Upper lobe of left lung (tissue), 6 donors: ENCODE measurements around the gene NEK11. TPM values are rescaled to one million over a fixed set of nuclear protein-coding genes. Genes with fewer than 3 reads are reported as not detected.

Experiments used
- ATAC-seq, 2 donors: fragments of 200-7000 bp; cut with Tn5 transposase; one replicate each; pipeline ENCODE4 v1.9.1; 2022; ENCODE audit warnings: mild to moderate bottlenecking in 2 of 2, moderate library complexity in 2 of 2; ENCODE audit not compliant: low FRiP score in 2 of 2
- DNase-seq, 2 donors: peaks; one replicate each; pipeline ENCODE4 v3.0.0-alpha.2; 2019 to 2020
- H3K27ac ChIP-seq, 4 donors: fragments of 200-600 bp; sonication (generic); one replicate each; pipeline ENCODE4 v1.5.1; 2016 to 2019
- H3K27me3 ChIP-seq, 4 donors: fragments of 200-600 bp; sonication (generic); one replicate each; pipeline ENCODE4 v1.5.1; 2017 to 2019
- H3K36me3 ChIP-seq, 4 donors: fragments of 200-600 bp; sonication (generic); one replicate each; pipeline ENCODE4 v1.5.1; 2016 to 2019
- H3K4me1 ChIP-seq, 4 donors: fragments of 200-600 bp; sonication (generic); one replicate each; pipeline ENCODE4 v1.5.1; 2018 to 2019
- H3K4me3 ChIP-seq, 4 donors: fragments of 200-600 bp; sonication (generic); one replicate each; pipeline ENCODE4 v1.5.1; 2017 to 2019; ENCODE audit warnings: mild to moderate bottlenecking in 2 of 4, moderate library complexity in 1 of 4
- H3K9me3 ChIP-seq, 4 donors: fragments of 200-600 bp; sonication (generic); one replicate each; pipeline ENCODE4 v1.5.1; 2018 to 2019
- CTCF ChIP-seq, 6 experiments: fragments of 450-650 bp in 4 of 6; fragments of 200-600 bp in 2 of 6; sonication (generic) in 2 of 6; IDR thresholded peaks; one replicate each; pipeline ENCODE4 v1.5.1; 2016 to 2019; ENCODE audit warnings: antibody characterized with exemption in 6 of 6
- EP300 ChIP-seq, 4 donors: sonication (generic); formaldehyde crosslinking; IDR thresholded peaks; one replicate each; pipeline ENCODE4 v1.5.1; 2017; ENCODE audit warnings: antibody characterized with exemption in 4 of 4, control low read depth in 2 of 4
- POLR2A ChIP-seq, 4 donors: fragments of 450-650 bp; IDR thresholded peaks; one replicate each; pipeline ENCODE4 v1.5.1; 2016 to 2017; ENCODE audit warnings: antibody characterized with exemption in 4 of 4, mild to moderate bottlenecking in 2 of 4
- POLR2AphosphoS5 ChIP-seq, 2 donors: sonication (generic); formaldehyde crosslinking; IDR thresholded peaks; one replicate each; pipeline ENCODE4 v1.5.1; 2017; ENCODE audit warnings: antibody characterized with exemption in 2 of 2
- WGBS, 2 donors: methylation state at CpG; one replicate each; pipeline ENCODE4 v1.1.5; 2017 to 2018; 5-methylcytosine and 5-hydroxymethylcytosine counted together
- total RNA-seq, 6 donors: library from RNA; depleted of rRNA in 4 of 6; stranded (reverse); fragments of >200 nt in 4 of 6; gene quantifications; one replicate each; pipeline versions ENCODE4 v1.1.0 to v1.2.1, GENCODE V29; 2016 to 2021
- donor health status: DM: no; HTN: no; CAD: no; lungs with moderate emphysema.
- donor health status: DM: no; HTN: yes; CAD: no; lungs with severe emphysema.

Gene NEK11
- total RNA-seq, 6 donors from 2014 or later, result 2.4 to 40.4 (median 14.6) TPM

GRCh38 chr3:131261104-131261503 is 234.4 kb downstream of the NEK11 start:
- WGBS, 2 donors, result 80 to 88% methylated on average over 1 of the region's 1 CpG
- Histone ChIP-seq H3K4me1 (no peaks in the 10 kb centered on the region), H3K27me3 (no peaks in the 10 kb centered on the region), H3K4me3 (no peak overlapping the region), H3K36me3 (no peaks in the 10 kb centered on the region), H3K9me3 (peaks cover 0 to 2% (median 0%) of the 10 kb centered on the region in 4 donors), H3K27ac (no peak overlapping the region)
- no peak for DNase-seq
- no peak for ATAC-seq
- TF ChIP-seq CTCF (IDR thresholded peaks at IDR 0.05), result no peak

- Histone ChIP-seq H3K36me3 (no peaks in the 10 kb centered on the region), H3K9me3 (no peaks in the 10 kb centered on the region), H3K4me1 (no peaks in the 10 kb centered on the region), H3K4me3 (no peak overlapping the region), H3K27me3 (no peaks in the 10 kb centered on the region), H3K27ac (no peak overlapping the region)
- TF ChIP-seq POLR2AphosphoS5 (IDR thresholded peaks at IDR 0.05), result no peak
- no peak for TF ChIP-seq EP300 (IDR thresholded peaks at IDR 0.05)
- no peak for TF ChIP-seq CTCF (IDR thresholded peaks at IDR 0.05)
- TF ChIP-seq POLR2A (IDR thresholded peaks at IDR 0.05), result no peak
- no peak for DNase-seq
- WGBS, 2 donors, result 46 to 50% methylated on average over 1 of the region's 1 CpG
- ATAC-seq, result no peak
These were observed 248.9 kb downstream of the NEK11 start for GRCh38 chr3:131275556-131275955.

- no peaks in the 10 kb centered on the region for H3K9me3 ChIP-seq
- no peak for DNase-seq
- 92 to 93% methylated on average over 2 of the region's 2 CpGs for WGBS, 2 donors
- ATAC-seq, result no peak
- H3K4me3 ChIP-seq, result no peak overlapping the region
- no peaks in the 10 kb centered on the region for H3K36me3 ChIP-seq
- TF ChIP-seq POLR2A (IDR thresholded peaks at IDR 0.05) (no peak), EP300 (IDR thresholded peaks at IDR 0.05) (no peak), CTCF (IDR thresholded peaks at IDR 0.05) (no peak), POLR2AphosphoS5 (IDR thresholded peaks at IDR 0.05) (no peak)
- no peaks in the 10 kb centered on the region for H3K4me1 ChIP-seq
- H3K27me3 ChIP-seq, result no peaks in the 10 kb centered on the region
- H3K27ac ChIP-seq, result no peak overlapping the region
These were observed 251.3 kb downstream of the NEK11 start for GRCh38 chr3:131277836-131278497.

- WGBS, 2 donors, result 97% methylated on average over 2 of the region's 2 CpGs; no CpG with 5 or more reads in 1 of the 2 donors
- no peak for DNase-seq
- H3K36me3 ChIP-seq, result no peaks in the 10 kb centered on the region
- no peaks in the 10 kb centered on the region for H3K9me3 ChIP-seq
- ATAC-seq, result no peak
- no peaks in the 10 kb centered on the region for H3K4me1 ChIP-seq
- no peak overlapping the region for H3K27ac ChIP-seq
- TF ChIP-seq POLR2AphosphoS5 (IDR thresholded peaks at IDR 0.05) (no peak), POLR2A (IDR thresholded peaks at IDR 0.05) (no peak), EP300 (IDR thresholded peaks at IDR 0.05) (no peak), CTCF (IDR thresholded peaks at IDR 0.05) (no peak)
- H3K4me3 ChIP-seq, result no peak overlapping the region
- H3K27me3 ChIP-seq, result no peaks in the 10 kb centered on the region
These were observed 252.9 kb downstream of the NEK11 start for GRCh38 chr3:131279577-131279976.

GRCh38 chr3:131282379-131282778 is 255.7 kb downstream of the NEK11 start:
- no peaks in the 10 kb centered on the region for H3K27me3 ChIP-seq
- no peak overlapping the region for H3K27ac ChIP-seq
- H3K4me1 ChIP-seq, result no peaks in the 10 kb centered on the region
- WGBS, 2 donors, result 47 to 53% methylated on average over 2 of the region's 2 CpGs
- TF ChIP-seq POLR2A (IDR thresholded peaks at IDR 0.05) (no peak), CTCF (IDR thresholded peaks at IDR 0.05) (no peak)
- H3K9me3 ChIP-seq, result no peaks in the 10 kb centered on the region
- H3K36me3 ChIP-seq, result no peaks in the 10 kb centered on the region
- ATAC-seq (no peak), DNase-seq (no peak)
- no peak overlapping the region for H3K4me3 ChIP-seq
